HEK293 (cell line): ENCODE measurements around the gene VPS29.
A peak's percentile ranks its signal among the peaks of the same experiment; 100 is the strongest.

ENCODE experiments used
- BCL11B ChIP-seq: fragments of 450-650 bp; formaldehyde crosslinking; IDR thresholded peaks from 2 replicates; pipeline ENCODE4 v1.5.1; 2016; ENCODE audit warnings: low read depth, missing biosample characterization, missing genetic modification characterization
- OSR2 ChIP-seq: fragments of 450-650 bp; formaldehyde crosslinking; IDR thresholded peaks from 2 replicates; pipeline ENCODE4 v1.5.1; 2016; ENCODE audit warnings: missing biosample characterization, missing genetic modification characterization
- OVOL3 ChIP-seq: fragments of 450-650 bp; formaldehyde crosslinking; IDR thresholded peaks from 2 replicates; pipeline ENCODE4 v1.5.1; 2016; ENCODE audit warnings: missing biosample characterization, missing genetic modification characterization
- PBX3 ChIP-seq: sonication (generic); formaldehyde crosslinking; IDR thresholded peaks from 2 replicates; pipeline ENCODE4 v1.8.1; 2022; ENCODE audit warnings: mild to moderate bottlenecking, moderate library complexity, missing genetic modification reagents
- PRDM6 ChIP-seq: fragments of 450-650 bp; formaldehyde crosslinking; IDR thresholded peaks from 2 replicates; pipeline ENCODE4 v1.5.1; 2017; ENCODE audit warnings: missing biosample characterization, missing genetic modification characterization
- SP2 ChIP-seq: fragments of 450-650 bp; formaldehyde crosslinking; IDR thresholded peaks from 2 replicates; pipeline ENCODE4 v1.5.1; 2016; ENCODE audit warnings: missing biosample characterization, missing genetic modification characterization
- TRIM28 ChIP-seq: IDR thresholded peaks from 2 replicates; pipeline ENCODE4 v1.6.1; 2011; ENCODE audit warnings: low read length, control low read depth, borderline replicate concordance
- TSHZ1 ChIP-seq: fragments of 450-650 bp; formaldehyde crosslinking; IDR thresholded peaks from 2 replicates; pipeline ENCODE4 v1.5.1; 2016; ENCODE audit warnings: missing biosample characterization, missing genetic modification characterization, borderline replicate concordance
- WT1 ChIP-seq: fragments of 450-650 bp; formaldehyde crosslinking; IDR thresholded peaks from 2 replicates; pipeline ENCODE4 v1.5.1; 2016; ENCODE audit warnings: missing biosample characterization, missing genetic modification characterization
- ZBTB20 ChIP-seq: fragments of 450-650 bp; formaldehyde crosslinking; IDR thresholded peaks from 2 replicates; pipeline ENCODE4 v1.5.1; 2016; ENCODE audit warnings: missing biosample characterization, missing genetic modification characterization
- ZBTB49 ChIP-seq: fragments of 450-650 bp; formaldehyde crosslinking; IDR thresholded peaks from 2 replicates; pipeline ENCODE4 v1.5.1; 2016; ENCODE audit warnings: missing biosample characterization, missing genetic modification characterization, low read depth
- ZIC2 ChIP-seq: fragments of 450-650 bp; formaldehyde crosslinking; IDR thresholded peaks from 2 replicates; pipeline ENCODE4 v1.5.1; 2016; ENCODE audit warnings: missing biosample characterization, missing genetic modification characterization
- ZNF239 ChIP-seq: fragments of 450-650 bp; formaldehyde crosslinking; IDR thresholded peaks from 2 replicates; pipeline ENCODE4 v1.5.1; 2016; ENCODE audit warnings: missing biosample characterization, missing genetic modification characterization
- ZNF324 ChIP-seq: fragments of 450-650 bp; formaldehyde crosslinking; IDR thresholded peaks from 2 replicates; pipeline ENCODE4 v1.5.1; 2016; ENCODE audit warnings: missing biosample characterization, missing genetic modification characterization
- ZNF48 ChIP-seq: fragments of 450-650 bp; formaldehyde crosslinking; IDR thresholded peaks from 2 replicates; pipeline ENCODE4 v1.5.1; 2016; ENCODE audit warnings: missing biosample characterization, missing genetic modification characterization
- ZNF501 ChIP-seq: fragments of 450-650 bp; formaldehyde crosslinking; IDR thresholded peaks from 2 replicates; pipeline ENCODE4 v1.5.1; 2016; ENCODE audit warnings: missing biosample characterization, missing genetic modification characterization
- ZNF518A ChIP-seq: fragments of 450-650 bp; formaldehyde crosslinking; conservative IDR thresholded peaks from 2 replicates; pipeline ENCODE4 v1.5.1; 2016; ENCODE audit warnings: low read depth, missing biosample characterization, missing genetic modification characterization
- ZNF529 ChIP-seq: fragments of 450-650 bp; formaldehyde crosslinking; IDR thresholded peaks from 2 replicates; pipeline ENCODE4 v1.5.1; 2017; ENCODE audit warnings: missing genetic modification characterization, missing biosample characterization; ENCODE audit not compliant: insufficient replicate concordance
- ZNF585B ChIP-seq: fragments of 450-650 bp; formaldehyde crosslinking; IDR thresholded peaks from 2 replicates; pipeline ENCODE4 v1.5.1; 2016; ENCODE audit warnings: missing biosample characterization, missing genetic modification characterization
- ZNF704 ChIP-seq: fragments of 450-650 bp; formaldehyde crosslinking; IDR thresholded peaks from 2 replicates; pipeline ENCODE4 v1.5.1; 2016; ENCODE audit warnings: missing biosample characterization, missing genetic modification characterization
- ZNF76 ChIP-seq: fragments of 450-650 bp; formaldehyde crosslinking; IDR thresholded peaks from 2 replicates; pipeline ENCODE4; 2016; ENCODE audit warnings: low read depth, missing biosample characterization, missing genetic modification characterization, borderline replicate concordance
- ZNF791 ChIP-seq: fragments of 450-650 bp; formaldehyde crosslinking; IDR thresholded peaks from 2 replicates; pipeline ENCODE4 v1.5.1; 2016; ENCODE audit warnings: missing biosample characterization, missing genetic modification characterization
- ZSCAN30 ChIP-seq: fragments of 450-650 bp; IDR thresholded peaks from 2 replicates; pipeline ENCODE4 v1.5.1; 2018; ENCODE audit warnings: missing biosample characterization, mild to moderate bottlenecking, missing genetic modification characterization, moderate library complexity

The VPS29 gene

GRCh38 chr12:110468214-110469048 lies 33.5 kb downstream of the VPS29 start, which contains the start of the genes FAM216A and GPN3 (continued):
- TF ChIP-seq ZNF704 (no peak), ZNF324 (tag by site-specific recombination) (peak; percentile 75; the same call in 1 of the 2 replicates), ZNF501 (tag by site-specific recombination) (peak; percentile 54; the same call in 1 of the 2 replicates), ZIC2 (tag by site-specific recombination) (peak; percentile 79; the same call in 1 of the 2 replicates), OVOL3 (peak; percentile 77; the same call in 1 of the 2 replicates), ZBTB49 (no peak), ZNF239 (tag by site-specific recombination) (no peak), ZNF48 (tag by site-specific recombination) (no peak), ZBTB20 (peak; percentile 97), ZNF585B (tag by site-specific recombination) (no peak), TRIM28 (peak; percentile 58), PRDM6 (peak; percentile 39; the same call in 1 of the 2 replicates), ZSCAN30 (tag by site-specific recombination) (peak; percentile 76), WT1 (tag by site-specific recombination) (peak; percentile 39; the same call in 1 of the 2 replicates), ZNF791 (tag by site-specific recombination) (no peak), ZNF76 (tag by site-specific recombination) (peak; percentile 69; the same call in 1 of the 2 replicates), ZNF518A (tag by site-specific recombination) (no peak), ZNF529 (tag by site-specific recombination) (no peak), OSR2 (peak; percentile 12; the same call in 1 of the 2 replicates), TSHZ1 (tag by site-specific recombination) (peak; percentile 57; the same call in 1 of the 2 replicates), SP2 (peak; percentile 96), BCL11B (tag by site-specific recombination) (0 out of 2 replicates have a peak, but pooled peaks have one; percentile 34), PBX3 (CRISPR knock-in tag) (peak; percentile 57; the same call in 1 of the 2 replicates)
